ENCODE measurements around the gene PIP5K1C. TPM values are rescaled to one million over a fixed set of nuclear protein-coding genes. Genes with fewer than 3 reads are reported as not detected.

The PIP5K1C gene
- total and polyA plus RNA-seq, 10 of the 15 experiments (the other 5 are each of a cell fraction or from before 2014, with no cell fraction given): 0.39 to 19.6 (median 5.3) TPM

- H3K4me3 ChIP-seq: peak overlapping the region; percentile 74
- ChIA-PET SMC1A (ENCODE audit: uncharacterized antibody, unreplicated experiment) (interaction anchor here (0.9 kb wide), 1 partner anchor 12 kb away, joined by 4 read pairs; the partner anchor contains the start of gene PIP5K1C), CTCF (interaction anchor here (1.1 to 2.7 kb wide), 5 partner anchors 10 to 23 kb away, joined by 4 to 8 read pairs (median 7); partner anchors contain the start of gene PIP5K1C), RAD21 (ENCODE audit: unreplicated experiment) (interaction anchor here (0.9 kb wide), 1 partner anchor 10 kb away, joined by 3 read pairs; no protein-coding TSS in a partner anchor), POLR2A (interaction anchor here (0.6 to 1.8 kb wide), 5 partner anchors 10 to 737 kb away, joined by 3 to 13 read pairs (median 5); no protein-coding TSS in a partner anchor)
- no peaks in the 10 kb centered on the region for H3K27me3 ChIP-seq (replicated peaks in 1 of 2; ENCODE audit: control insufficient read depth in 2 of 2, insufficient read depth in 2 of 2, low read length in 1 of 2)
- peak overlapping the region; percentile 68 for H3K27ac ChIP-seq (ENCODE audit: control insufficient read depth, insufficient read depth)
- DNase-seq (ENCODE audit: low read depth, low spot score) (no peak), FAIRE-seq (no peak), ATAC-seq (peak; percentile 75)
- peak overlapping the region; percentile 68 for H3K9ac ChIP-seq (ENCODE audit: control insufficient read depth, insufficient read depth, low read length)
- in situ Hi-C loops (cut with MboI) (no loop called here), intact Hi-C loops (cut with micrococcal nuclease; ENCODE audit: unreplicated experiment) (no loop called here)
- H3K9me3 ChIP-seq (replicated peaks; ENCODE audit: control insufficient read depth, insufficient read depth, low read length): peaks cover 7% of the 10 kb centered on the region
- peaks cover 17% of the 10 kb centered on the region for H3K79me2 ChIP-seq (ENCODE audit: control insufficient read depth, insufficient read depth, low read length)
- peak overlapping the region; percentile 93 for H3K4me2 ChIP-seq (ENCODE audit: control insufficient read depth, insufficient read depth)
- no peaks in the 10 kb centered on the region for H4K20me1 ChIP-seq (ENCODE audit: control insufficient read depth, insufficient read depth)
- no TSS peak for BruUV-seq (replicated peaks)
- WGBS (ENCODE audit: insufficient coverage, insufficient replicate concordance, low lambda C conversion rate, missing lambda C conversion rate): 2% methylated on average over 53 of the region's 55 CpGs
- peaks cover 3 to 5% of the 10 kb centered on the region in 2 experiments; a peak in 3 of 4 replicates for H3K36me3 ChIP-seq (ENCODE audit: control insufficient read depth in 2 of 2, insufficient read depth in 2 of 2, low read length in 1 of 2)
- peaks cover 28% of the 10 kb centered on the region for H3K4me1 ChIP-seq (ENCODE audit: control insufficient read depth, insufficient read depth, low read length)
- peak overlapping the region; percentile 13 for H2AFZ ChIP-seq (ENCODE audit: control insufficient read depth, low read depth, low read length)
- TF ChIP-seq CREM (IDR thresholded peaks at IDR 0.05; ENCODE audit: low read depth) (0 out of 2 replicates have a peak, but pooled peaks have one; percentile 13), TCF3 (IDR thresholded peaks at IDR 0.05; ENCODE audit: borderline replicate concordance, insufficient read depth, low read depth, low read length) (0 out of 2 replicates have a peak, but pooled peaks have one; percentile 12), FOXK2 (IDR thresholded peaks at IDR 0.05) (0 out of 2 replicates have a peak, but pooled peaks have one; percentile 29), NFIC (IDR thresholded peaks at IDR 0.05; ENCODE audit: low read depth, low read length) (no peak), IKZF1 (conservative IDR thresholded peaks at IDR 0.05) (peak; percentile 69), POLR2AphosphoS5 (IDR thresholded peaks at IDR 0.05; ENCODE audit: low read length) (no peak), RCOR1 (conservative IDR thresholded peaks at IDR 0.05; ENCODE audit: low read depth, low read length) (no peak), ASH2L (IDR thresholded peaks at IDR 0.05; ENCODE audit: borderline replicate concordance, low read depth) (no peak), USF1 (IDR thresholded peaks at IDR 0.05; ENCODE audit: borderline replicate concordance, extremely low read length, insufficient read depth, low read depth, low read length) (no peak), DPF2 (IDR thresholded peaks at IDR 0.05) (0 out of 2 replicates have a peak, but pooled peaks have one; percentile 22), NR2F1 (conservative IDR thresholded peaks at IDR 0.05) (0 out of 2 replicates have a peak, but pooled peaks have one; percentile 23), SUPT20H (IDR thresholded peaks at IDR 0.05; ENCODE audit: borderline replicate concordance, control insufficient read depth, low read depth, low read length) (no peak), E2F4 (IDR thresholded peaks at IDR 0.05; ENCODE audit: low read depth, low read length) (no peak), NFYB (IDR thresholded peaks at IDR 0.05; ENCODE audit: insufficient read depth, low read depth, low read length) (no peak), KAT2A (conservative IDR thresholded peaks at IDR 0.05; ENCODE audit: control insufficient read depth, low read depth, low read length) (no peak)
- TF ChIP-seq, protein P1, sequence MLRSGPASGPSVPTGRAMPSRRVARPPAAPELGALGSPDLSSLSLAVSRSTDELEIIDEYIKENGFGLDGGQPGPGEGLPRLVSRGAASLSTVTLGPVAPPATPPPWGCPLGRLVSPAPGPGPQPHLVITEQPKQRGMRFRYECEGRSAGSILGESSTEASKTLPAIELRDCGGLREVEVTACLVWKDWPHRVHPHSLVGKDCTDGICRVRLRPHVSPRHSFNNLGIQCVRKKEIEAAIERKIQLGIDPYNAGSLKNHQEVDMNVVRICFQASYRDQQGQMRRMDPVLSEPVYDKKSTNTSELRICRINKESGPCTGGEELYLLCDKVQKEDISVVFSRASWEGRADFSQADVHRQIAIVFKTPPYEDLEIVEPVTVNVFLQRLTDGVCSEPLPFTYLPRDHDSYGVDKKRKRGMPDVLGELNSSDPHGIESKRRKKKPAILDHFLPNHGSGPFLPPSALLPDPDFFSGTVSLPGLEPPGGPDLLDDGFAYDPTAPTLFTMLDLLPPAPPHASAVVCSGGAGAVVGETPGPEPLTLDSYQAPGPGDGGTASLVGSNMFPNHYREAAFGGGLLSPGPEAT (IDR thresholded peaks at IDR 0.05; ENCODE audit: low read depth): no peak
- TF ChIP-seq, protein P2, sequence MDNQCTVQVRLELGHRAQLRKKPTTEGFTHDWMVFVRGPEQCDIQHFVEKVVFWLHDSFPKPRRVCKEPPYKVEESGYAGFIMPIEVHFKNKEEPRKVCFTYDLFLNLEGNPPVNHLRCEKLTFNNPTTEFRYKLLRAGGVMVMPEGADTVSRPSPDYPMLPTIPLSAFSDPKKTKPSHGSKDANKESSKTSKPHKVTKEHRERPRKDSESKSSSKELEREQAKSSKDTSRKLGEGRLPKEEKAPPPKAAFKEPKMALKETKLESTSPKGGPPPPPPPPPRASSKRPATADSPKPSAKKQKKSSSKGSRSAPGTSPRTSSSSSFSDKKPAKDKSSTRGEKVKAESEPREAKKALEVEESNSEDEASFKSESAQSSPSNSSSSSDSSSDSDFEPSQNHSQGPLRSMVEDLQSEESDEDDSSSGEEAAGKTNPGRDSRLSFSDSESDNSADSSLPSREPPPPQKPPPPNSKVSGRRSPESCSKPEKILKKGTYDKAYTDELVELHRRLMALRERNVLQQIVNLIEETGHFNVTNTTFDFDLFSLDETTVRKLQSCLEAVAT (IDR thresholded peaks at IDR 0.05): 0 out of 2 replicates have a peak, but pooled peaks have one; percentile 18
These were observed 12.2 kb downstream of the PIP5K1C start for GRCh38 chr19:3687774-3688706.
